Measurements from ENCODE around the gene RPL3.
"Not testable (repeated sequence)": the region's sequence is repeated elsewhere in the genome, so short reads cannot be mapped to it uniquely, and the experiment has no call there.

Gene RPL3

GRCh38 chr22:39351689-39352214 lies 32.3 kb upstream of the RPL3 start:
- no peak for DNase-seq

GRCh38 chr22:39350757-39351688 lies 31.6 kb upstream of the RPL3 start:
- no peak for DNase-seq

- DNase-seq = no peak
Measured at GRCh38 chr22:39349967-39350726, 30.7 kb upstream of the RPL3 start, which contains the start of gene SYNGR1. Gene SYNGR1 (plus strand): TSS chr22:39349991. CDS start chr22:39350011, 20 bp downstream.

GRCh38 chr22:39349506-39349966 lies 30.1 kb upstream of the RPL3 start:
- peak; percentile 41 to 45 for DNase-seq

- DNase-seq = peak in 1 of 2 donors; percentile 38
Measured at GRCh38 chr22:39348909-39349505, 29.6 kb upstream of the RPL3 start.

- DNase-seq = no peak
Measured at GRCh38 chr22:39345231-39345630, 25.8 kb upstream of the RPL3 start.

GRCh38 chr22:39344046-39344390 lies 24.6 kb upstream of the RPL3 start:
- DNase-seq = no peak

- peak; percentile 63 for DNase-seq
Measured at GRCh38 chr22:39343259-39344045, 24.0 kb upstream of the RPL3 start.

- no peak for DNase-seq
Measured at GRCh38 chr22:39341179-39341578, 21.8 kb upstream of the RPL3 start.

GRCh38 chr22:39339775-39340174 lies 20.4 kb upstream of the RPL3 start:
- not testable (repeated sequence) for DNase-seq

GRCh38 chr22:39336411-39336810 lies 17.0 kb upstream of the RPL3 start:
- DNase-seq = no peak

GRCh38 chr22:39332441-39333064 lies 13.1 kb upstream of the RPL3 start:
- no peak for DNase-seq

GRCh38 chr22:39330553-39330952 lies 11.1 kb upstream of the RPL3 start:
- DNase-seq = not testable (repeated sequence)

- DNase-seq = no peak
Measured at GRCh38 chr22:39327995-39328754, 8.8 kb upstream of the RPL3 start.

- DNase-seq = no peak
Measured at GRCh38 chr22:39325392-39325932, 6.0 kb upstream of the RPL3 start.

GRCh38 chr22:39320616-39321029 lies 1.2 kb upstream of the RPL3 start:
- not testable (repeated sequence) for DNase-seq

- DNase-seq = no peak
Measured at GRCh38 chr22:39318507-39319283, 728 bp downstream of the RPL3 start.

GRCh38 chr22:39317775-39318506 lies 1.5 kb downstream of the RPL3 start:
- DNase-seq = no peak
